HG03378 (cell line): ENCODE measurements around the gene MYO7B.

Source experiments
- ATAC-seq: cut with Tn5 transposase; IDR thresholded peaks from one replicate; pipeline ENCODE4 v1.9.1; 2021; ENCODE audit warnings: mild to moderate bottlenecking, moderate library complexity; ENCODE audit not compliant: unreplicated experiment

MYO7B gene

GRCh38 chr2:127658641-127659407 lies 123.3 kb downstream of the MYO7B start:
- ATAC-seq, result no peak

- no peak for ATAC-seq
Measured at GRCh38 chr2:127659408-127660290, 124.2 kb downstream of the MYO7B start.

DNA sequence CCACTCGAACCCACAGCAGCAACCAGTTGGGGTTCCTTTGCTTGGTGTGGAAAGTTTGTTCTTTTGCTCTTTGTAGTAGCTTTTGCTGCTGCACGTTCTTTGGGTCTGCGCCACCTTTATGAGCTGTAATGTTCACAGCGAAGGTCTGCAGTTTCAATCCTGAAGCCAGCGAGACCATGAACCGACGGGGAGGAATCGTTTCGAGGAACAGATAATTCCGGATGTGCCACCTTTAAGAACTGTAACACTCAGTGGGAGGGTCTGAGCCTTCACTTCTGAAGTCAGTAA lies 124.8 kb downstream of the MYO7B start:
- ATAC-seq, result no peak

- no peak for ATAC-seq
Measured at GRCh38 chr2:127661072-127661649, 125.7 kb downstream of the MYO7B start.

GRCh38 chr2:127661949-127662510 lies 126.5 kb downstream of the MYO7B start:
- ATAC-seq, result no peak

- ATAC-seq, result no peak
Measured at GRCh38 chr2:127662937-127663565, 127.6 kb downstream of the MYO7B start.

DNA sequence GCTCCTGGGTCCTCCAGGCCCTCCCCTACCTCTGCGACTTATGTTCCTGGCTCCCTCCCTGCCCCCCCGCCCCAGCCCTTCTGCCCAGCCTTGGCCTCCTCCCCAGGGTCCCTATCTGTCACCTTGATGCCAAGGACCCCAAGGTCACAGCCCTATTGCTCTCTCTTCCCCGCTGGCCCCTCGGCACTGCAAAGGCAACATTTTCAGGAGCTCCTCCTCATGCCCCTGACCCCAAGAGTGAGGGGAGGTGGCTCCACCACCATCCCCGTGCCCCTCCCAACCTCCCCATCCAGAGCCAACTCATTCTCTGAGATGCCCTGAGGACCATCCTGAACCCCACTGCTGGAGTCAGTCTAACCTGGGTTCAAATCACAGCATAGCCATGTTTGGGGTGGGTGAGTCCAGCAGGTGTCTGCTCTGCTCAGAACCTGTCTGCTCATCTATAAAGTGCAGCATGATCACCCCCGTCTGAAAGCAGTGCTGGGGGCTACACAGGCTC lies 128.1 kb downstream of the MYO7B start:
- no peak for ATAC-seq

- ATAC-seq, result no peak
Measured at GRCh38 chr2:127664065-127664894, 128.8 kb downstream of the MYO7B start.

DNA sequence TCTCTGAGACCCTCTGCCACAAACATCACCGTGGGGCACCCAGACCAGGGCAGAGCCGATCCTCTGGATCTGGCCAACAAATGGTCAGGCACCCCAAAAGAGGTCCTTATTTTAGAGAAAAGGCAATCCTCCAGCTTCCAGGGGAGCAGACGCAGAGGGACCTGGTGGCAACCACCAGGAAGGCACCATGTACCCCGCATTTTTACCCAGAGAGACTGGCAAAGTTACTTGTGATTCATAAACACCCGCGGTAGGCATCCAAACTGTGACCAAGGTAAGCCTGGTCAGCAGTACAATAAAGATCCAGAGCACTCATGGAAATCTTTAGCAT lies 129.4 kb downstream of the MYO7B start:
- ATAC-seq, result no peak

- ATAC-seq, result no peak
Measured at GRCh38 chr2:127665267-127665893, 129.9 kb downstream of the MYO7B start.

- ATAC-seq, result no peak
Measured at GRCh38 chr2:127669056-127669455, 133.6 kb downstream of the MYO7B start.

- no peak for ATAC-seq
Measured at GRCh38 chr2:127670055-127670956, 134.8 kb downstream of the MYO7B start.

- ATAC-seq, result no peak
Measured at GRCh38 chr2:127670957-127671290, 135.4 kb downstream of the MYO7B start.

GRCh38 chr2:127671557-127672302 lies 136.2 kb downstream of the MYO7B start:
- ATAC-seq, result no peak

DNA sequence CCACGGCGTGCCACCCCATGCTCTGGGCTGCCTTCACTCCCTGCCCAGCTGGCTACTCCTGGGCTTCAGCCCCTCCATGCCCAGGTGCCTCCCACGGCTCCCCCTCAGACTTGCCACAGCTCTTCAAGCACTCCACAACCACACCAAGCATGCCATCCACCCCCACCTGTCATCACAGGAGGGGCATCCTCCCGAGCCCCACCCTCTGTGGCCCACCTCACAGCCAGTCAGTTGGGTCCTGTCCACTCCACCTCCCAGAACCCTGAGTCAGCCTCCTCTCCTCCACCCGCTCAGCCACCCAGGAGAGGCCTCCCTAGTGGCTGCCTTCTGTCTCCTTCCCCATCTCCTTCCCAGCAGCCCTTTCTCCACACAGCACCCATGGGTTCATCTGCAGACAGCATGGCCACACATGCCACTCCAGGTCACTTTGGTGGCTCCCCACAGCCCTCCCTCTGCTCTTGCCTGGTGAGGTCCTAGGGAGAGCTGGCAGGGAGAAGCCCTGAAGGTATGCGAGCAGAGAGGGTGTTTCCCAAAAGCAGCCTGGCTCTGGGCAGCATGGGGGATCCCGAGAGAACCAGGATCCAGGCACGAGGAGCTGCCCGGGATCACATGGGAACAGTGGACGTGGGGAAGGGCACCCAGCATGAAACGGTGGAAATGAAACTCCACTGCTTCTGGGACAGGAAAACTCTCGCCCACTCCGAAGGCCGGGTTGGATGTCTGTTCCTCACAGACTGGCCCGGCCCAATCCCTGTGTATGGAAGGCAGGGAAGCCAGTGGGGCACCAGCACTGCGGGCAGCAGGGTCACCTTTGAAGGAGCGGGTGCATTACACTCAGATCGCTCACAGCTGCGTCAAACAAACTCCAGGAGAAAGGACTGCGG lies 137.1 kb downstream of the MYO7B start:
- no peak for ATAC-seq

DNA sequence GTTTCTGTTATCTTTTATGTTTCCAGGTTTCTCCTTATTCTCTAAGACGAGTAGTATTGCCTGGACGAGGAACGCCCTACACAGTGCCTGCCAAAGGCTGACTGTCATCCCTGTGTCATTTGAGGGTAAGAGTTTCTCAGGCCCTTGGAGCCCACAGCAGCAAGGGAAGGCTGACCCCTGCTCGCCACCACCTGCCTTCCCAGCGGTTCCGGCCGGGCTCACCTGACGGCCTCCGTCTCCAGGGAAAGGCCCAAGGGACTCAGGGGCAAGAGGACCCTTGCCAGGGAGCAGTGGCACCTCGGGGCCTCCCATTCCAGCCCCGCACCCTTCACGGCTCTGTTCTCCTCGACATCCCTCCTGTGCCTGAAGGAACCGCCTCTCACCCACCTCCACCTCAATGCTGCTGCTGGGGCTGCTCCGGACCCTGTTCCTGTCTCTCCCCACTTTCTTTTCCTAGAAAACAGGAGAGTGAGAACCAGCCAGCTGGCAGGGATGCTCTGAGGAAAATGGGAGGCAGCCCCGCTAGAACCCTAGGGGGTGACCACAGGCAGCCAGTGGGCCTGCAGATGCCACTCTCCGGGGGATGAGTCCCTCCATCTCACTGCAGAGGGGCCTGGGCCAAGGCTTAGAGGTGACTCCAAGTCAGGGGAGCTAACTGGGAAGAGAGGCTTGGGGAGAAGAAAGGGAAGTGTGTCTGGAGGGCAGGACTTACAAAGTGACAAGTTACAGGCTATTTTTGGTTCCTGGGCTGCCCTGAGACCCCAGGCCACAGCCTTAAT lies 138.0 kb downstream of the MYO7B start:
- ATAC-seq, result no peak
